Cardiac septum (tissue), 1 donor: ENCODE measurements around the gene PPP1R12A. TPM values are rescaled to one million over a fixed set of nuclear protein-coding genes. Genes with fewer than 3 reads are reported as not detected.
"Not testable (repeated sequence)": the region's sequence is repeated elsewhere in the genome, so short reads cannot be mapped to it uniquely, and the experiment has no call there.

ENCODE experiments used
- DNase-seq: peaks from one replicate; pipeline ENCODE4 v3.0.0-alpha.2; 2020; ENCODE audit warnings: low spot score
- intact Hi-C: fragments of 100-400 bp; cut with DNase I; formaldehyde crosslinking; loops from one replicate; pipeline ENCODE4 v1.14.0; 2022
- total RNA-seq: library from RNA; stranded (reverse); fragmentation: NEBNext Ultra II Directional; extraction: Animal tissue kit (Norgen Biotek cat#: 25700); gene quantifications from one replicate; pipeline ENCODE4 v1.2.1, GENCODE V29; 2021
- donor health status: DM: no; HTN: no; CAD: no.

Gene PPP1R12A
- total RNA-seq, 1 donor from 2014 or later = 63.3 TPM

DNA sequence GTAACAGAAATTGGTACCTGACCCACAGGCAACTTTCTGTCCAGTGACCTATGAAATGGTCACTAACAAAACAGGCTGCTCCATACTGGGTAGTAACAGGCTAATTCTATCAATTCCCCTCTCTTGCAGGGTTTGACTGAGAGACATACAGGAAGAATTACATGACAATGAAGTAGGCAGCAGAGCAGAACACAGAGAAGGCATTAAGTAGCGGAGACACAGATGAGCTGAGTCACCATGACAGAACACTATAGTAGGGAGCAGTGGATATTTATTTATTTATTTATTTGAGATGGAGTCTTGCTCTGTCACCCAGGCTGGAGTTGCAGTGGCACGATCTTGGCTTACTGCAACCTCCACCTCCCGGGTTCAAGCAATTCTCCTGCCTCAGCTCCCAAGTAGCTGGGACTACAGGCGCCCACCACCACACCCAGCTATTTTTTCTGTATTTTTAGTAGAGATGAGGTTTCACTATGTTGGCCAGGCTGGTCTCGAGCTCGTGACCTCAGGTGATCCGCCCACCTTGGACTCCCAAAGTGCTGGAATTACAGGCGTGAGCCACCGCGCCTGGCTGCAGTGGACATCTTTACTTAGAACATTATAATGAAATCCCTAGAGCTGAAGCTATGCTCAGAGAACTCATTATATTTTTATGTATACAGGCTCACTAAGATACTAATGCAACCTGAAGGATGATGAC is 150.4 kb downstream of the PPP1R12A start:
- intact Hi-C loops, DNase-seq: not testable (repeated sequence)

- intact Hi-C loops = no loop called here
- no peak for DNase-seq
Measured at GRCh38 chr12:79782172-79782900, 152.6 kb downstream of the PPP1R12A start.

- intact Hi-C loops = no loop called here
- no peak for DNase-seq
Measured at GRCh38 chr12:79778802-79779448, 156.0 kb downstream of the PPP1R12A start.

GRCh38 chr12:79776111-79776510 is 158.8 kb downstream of the PPP1R12A start:
- no peak for DNase-seq
- intact Hi-C loops = no loop called here

- DNase-seq = no peak
- intact Hi-C loops = no loop called here
Measured at GRCh38 chr12:79775355-79776027, 159.4 kb downstream of the PPP1R12A start.

GRCh38 chr12:79773896-79774295 is 161.0 kb downstream of the PPP1R12A start:
- DNase-seq = no peak
- intact Hi-C loops = no loop called here

GRCh38 chr12:79769860-79770485 is 164.9 kb downstream of the PPP1R12A start:
- intact Hi-C loops = no loop called here
- DNase-seq = no peak

DNA sequence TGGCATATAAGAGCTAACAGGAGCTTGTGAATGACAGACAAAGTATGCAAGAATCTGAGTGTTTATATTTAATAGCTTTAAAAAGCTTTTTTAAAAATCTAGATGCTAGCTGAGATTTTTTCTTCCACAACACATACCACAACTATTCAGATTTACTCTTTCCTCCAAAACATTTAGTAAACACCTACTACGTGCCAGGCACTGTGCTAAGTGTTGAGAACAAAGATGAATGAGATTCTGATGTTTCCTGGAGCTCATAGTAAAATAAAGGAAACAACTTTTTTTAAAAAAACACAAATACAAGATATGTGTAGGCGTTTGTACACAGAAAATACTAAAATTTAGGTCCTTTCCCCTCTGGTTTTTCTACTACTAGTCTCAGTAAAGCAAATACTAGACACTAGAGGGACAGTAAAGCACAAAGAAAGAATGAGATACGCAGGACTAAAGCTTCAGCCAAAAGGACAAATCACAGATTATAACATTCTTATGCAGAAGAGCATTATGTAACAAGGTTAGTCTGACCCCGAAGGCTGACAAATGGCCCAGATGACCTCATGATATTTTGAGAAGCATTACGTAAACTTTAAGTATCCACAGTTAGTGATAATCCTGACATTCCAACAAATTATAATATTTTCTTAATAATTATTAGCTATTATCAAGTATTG is 165.6 kb downstream of the PPP1R12A start:
- intact Hi-C loops = no loop called here

DNA sequence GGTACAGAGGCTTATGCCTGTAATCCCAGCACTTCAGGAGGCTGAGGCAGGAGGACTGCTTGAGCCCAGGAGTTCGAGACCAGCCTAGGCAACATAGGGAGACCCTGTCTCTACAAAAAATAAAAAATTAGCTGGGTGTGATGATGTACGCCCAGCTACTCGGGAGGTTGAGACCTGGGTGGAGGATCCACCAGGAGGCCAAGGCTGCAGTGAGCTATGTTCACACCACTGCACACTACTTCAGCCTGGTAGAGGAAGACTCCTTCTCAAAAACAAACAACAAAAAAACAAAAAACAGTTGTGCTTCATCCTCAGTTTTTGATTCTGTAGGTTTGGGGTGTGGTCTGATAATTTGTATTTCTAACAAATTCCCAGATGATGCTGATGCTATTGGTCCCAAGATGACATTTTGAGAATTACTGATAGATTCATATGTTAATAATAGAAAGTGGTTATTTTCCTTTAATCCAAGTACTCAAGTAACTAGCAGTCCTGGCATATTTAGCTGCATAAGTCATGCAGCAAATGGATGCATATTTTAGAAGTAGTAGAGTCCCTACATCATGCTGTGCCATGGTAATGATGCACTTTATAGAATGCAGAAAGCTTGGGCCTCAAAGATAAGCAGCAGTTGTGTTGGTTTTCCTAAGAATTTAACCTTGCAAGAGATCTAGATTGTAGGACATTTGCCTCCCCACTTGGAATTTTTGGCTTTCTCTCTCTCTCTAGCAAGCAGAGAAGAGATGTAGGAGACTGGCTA is 168.0 kb downstream of the PPP1R12A start:
- no peak for DNase-seq
- intact Hi-C loops = no loop called here

More for the DNA sequence above, 165.6 kb downstream of the PPP1R12A start:
- no peak for DNase-seq

GRCh38 chr12:79765157-79765556 is 169.7 kb downstream of the PPP1R12A start:
- no peak for DNase-seq
- intact Hi-C loops = no loop called here

GRCh38 chr12:79764641-79765040 is 170.3 kb downstream of the PPP1R12A start:
- intact Hi-C loops = no loop called here
- no peak for DNase-seq

DNA sequence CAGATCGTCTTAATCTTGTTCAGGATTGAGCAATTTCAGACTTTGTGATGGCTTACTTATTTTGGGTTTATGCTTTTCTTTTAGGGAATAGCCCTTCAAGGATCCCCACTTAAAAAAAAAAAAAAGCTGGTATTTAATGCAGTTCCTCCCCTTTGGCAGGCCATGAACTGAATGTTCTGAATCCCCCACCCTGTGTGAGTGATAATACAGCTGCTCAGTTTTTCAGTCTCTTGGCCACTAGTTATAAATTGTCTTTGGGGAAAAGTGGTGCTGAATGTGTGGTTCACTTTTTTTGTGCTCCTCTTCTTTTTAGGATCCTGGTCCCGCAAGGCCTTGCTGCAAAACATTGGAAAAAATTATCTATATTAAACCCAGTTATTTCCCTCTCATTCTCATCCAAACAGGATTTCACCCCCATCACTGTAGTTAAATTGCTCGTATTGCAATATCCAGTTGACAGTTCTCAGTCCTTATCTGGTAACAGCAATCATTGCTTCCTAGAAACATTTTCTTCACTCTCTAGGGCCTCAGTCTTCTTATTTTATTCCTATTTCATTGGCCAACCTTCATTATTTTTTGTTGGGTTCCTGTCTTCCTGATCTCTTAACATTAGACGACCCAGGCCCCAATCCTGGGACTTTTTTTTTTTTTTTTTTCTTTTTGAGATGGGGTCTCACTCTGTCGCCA is 171.0 kb downstream of the PPP1R12A start:
- intact Hi-C loops = no loop called here
- no peak for DNase-seq

GRCh38 chr12:79761341-79761740 is 173.6 kb downstream of the PPP1R12A start:
- DNase-seq = no peak
- intact Hi-C loops = no loop called here

DNA sequence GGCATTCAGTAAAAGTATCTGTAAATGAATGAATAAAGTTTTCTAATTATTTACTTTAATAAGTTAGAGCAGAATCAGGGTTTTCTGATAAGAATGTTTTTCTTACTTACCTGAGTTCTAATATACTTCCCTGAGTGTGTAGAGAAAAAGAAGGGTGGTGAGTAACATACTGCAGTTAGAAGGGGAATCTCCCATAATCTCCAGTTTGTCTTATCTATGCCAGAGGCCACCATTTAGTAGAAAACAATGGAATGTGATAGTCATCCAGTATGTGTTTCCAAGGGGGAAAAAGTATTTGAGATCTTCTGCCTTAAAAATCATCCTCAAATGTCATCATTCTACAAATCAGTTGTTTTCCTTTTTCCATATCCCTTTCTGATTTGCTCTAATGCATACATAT is 187.6 kb downstream of the PPP1R12A start:
- intact Hi-C loops = no loop called here
- no peak for DNase-seq

- DNase-seq = no peak
- intact Hi-C loops = loop anchor here (5.0 kb wide), 1 partner anchor 181 kb away; no protein-coding TSS in a partner anchor
Measured at GRCh38 chr12:79737875-79738718, 196.8 kb downstream of the PPP1R12A start.

DNA sequence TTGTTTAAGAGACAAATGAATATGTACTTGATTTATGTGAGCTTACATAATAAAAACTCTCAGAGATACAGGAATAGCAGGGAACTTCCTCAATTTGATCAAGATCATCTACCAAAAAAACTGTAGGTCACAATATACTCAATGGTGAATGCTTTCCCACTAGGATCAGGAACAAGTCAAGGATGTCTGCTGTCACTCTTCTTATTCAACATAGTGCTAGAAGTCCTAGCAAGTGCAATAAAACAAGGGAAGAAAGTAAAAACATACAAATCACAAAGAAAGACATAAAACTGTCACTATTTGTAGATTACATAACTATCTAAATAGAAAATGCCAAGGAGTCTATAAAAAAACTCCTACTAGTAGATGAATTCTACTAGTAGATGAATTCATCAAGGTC is 202.3 kb downstream of the PPP1R12A start:
- no peak for DNase-seq
- intact Hi-C loops = no loop called here

DNA sequence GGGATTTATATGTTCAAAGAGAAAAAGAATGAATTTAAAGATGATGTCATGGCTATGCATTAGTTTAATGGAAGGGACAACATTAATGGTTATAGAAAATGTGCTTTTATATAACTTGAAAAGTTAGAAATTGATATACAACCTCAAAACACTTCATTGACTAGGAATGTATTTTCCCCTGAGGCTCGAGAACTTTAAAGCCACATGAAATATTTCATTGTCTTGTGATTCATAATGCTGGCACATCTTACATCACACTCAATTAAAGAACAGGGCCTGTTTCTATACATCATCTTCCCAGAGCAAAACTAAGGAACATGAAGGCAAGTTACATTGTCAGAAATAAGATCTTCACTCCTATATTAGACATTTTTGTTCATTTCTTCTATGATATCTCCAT is 208.9 kb downstream of the PPP1R12A start:
- intact Hi-C loops = no loop called here
- DNase-seq = no peak
